Measurements from ENCODE around the gene PRR12. TPM values are rescaled to one million over a fixed set of nuclear protein-coding genes. Genes with fewer than 3 reads are reported as not detected.

PRR12 gene
- total and polyA plus RNA-seq, 9 of the 15 experiments (the other 6 are each of a cell fraction or from before 2014, with no cell fraction given): 0.01 to 21.1 (median 0.98) TPM

- TF ChIP-seq THRA (IDR thresholded peaks at IDR 0.05) (no peak), TRIM28 (IDR thresholded peaks at IDR 0.05) (no peak), MAFK (IDR thresholded peaks at IDR 0.05; ENCODE audit: low read length) (no peak), JUND (IDR thresholded peaks at IDR 0.05; ENCODE audit: borderline replicate concordance, low read depth, low read length) (no peak), JUND (tag; IDR thresholded peaks at IDR 0.05; ENCODE audit: borderline replicate concordance, low read depth, low read length) (no peak), ZNF655 (CRISPR knock-in tag; IDR thresholded peaks at IDR 0.05) (no peak), MEF2D (tag; conservative IDR thresholded peaks at IDR 0.05; ENCODE audit: low read depth) (no peak), NCOA4 (IDR thresholded peaks at IDR 0.05; ENCODE audit: partially characterized antibody) (no peak), ZNF41 (CRISPR knock-in tag; conservative IDR thresholded peaks at IDR 0.05) (no peak), ZNF398 (CRISPR knock-in tag; IDR thresholded peaks at IDR 0.05) (no peak), CAMTA2 (CRISPR knock-in tag; conservative IDR thresholded peaks at IDR 0.05) (no peak), ZNF121 (CRISPR knock-in tag; conservative IDR thresholded peaks at IDR 0.05) (no peak), PTTG1 (tag; IDR thresholded peaks at IDR 0.05; ENCODE audit: low read depth) (no peak), ATF2 (CRISPR knock-in tag; IDR thresholded peaks at IDR 0.05) (no peak), KLF6 (CRISPR knock-in tag; IDR thresholded peaks at IDR 0.05; ENCODE audit: borderline replicate concordance) (no peak), CTBP1 (IDR thresholded peaks at IDR 0.05; ENCODE audit: borderline replicate concordance) (no peak), RHOXF2B (CRISPR knock-in tag; conservative IDR thresholded peaks at IDR 0.05) (no peak), NR0B1 (IDR thresholded peaks at IDR 0.05; ENCODE audit: partially characterized antibody) (no peak), ZBTB12 (CRISPR knock-in tag; IDR thresholded peaks at IDR 0.05) (no peak), KLF1 (tag; IDR thresholded peaks at IDR 0.05) (no peak)
Measured at GRCh38 chr19:49593233-49594113, 2.5 kb downstream of the PRR12 start (continued).

All from K562 (cell line).